ENCODE results near the gene VTI1A. TPM values are rescaled to one million over a fixed set of nuclear protein-coding genes. Genes with fewer than 3 reads are reported as not detected.

VTI1A gene
- total RNA-seq, 1 experiment from 2014 or later = 28.6 TPM

DNA sequence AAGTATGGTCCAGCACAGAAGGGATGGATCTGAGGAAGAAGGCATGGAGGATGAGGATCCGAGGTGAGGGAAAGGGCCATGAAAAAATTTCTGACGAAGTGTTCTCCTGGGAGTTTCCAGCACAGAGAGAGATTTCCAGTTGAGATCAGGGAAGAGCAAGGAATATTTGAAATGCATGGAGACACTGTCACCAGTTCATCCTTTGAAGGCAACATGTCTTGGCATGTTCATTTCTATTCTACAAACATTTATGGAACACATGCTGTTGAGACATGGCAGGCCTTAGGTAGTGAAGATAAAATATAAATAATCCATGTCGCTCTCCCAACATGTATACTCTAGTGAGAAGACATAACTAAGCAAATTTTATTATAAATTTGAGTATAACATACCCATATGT is 269.1 kb downstream of the VTI1A start:
- Mint-ChIP-seq H3K4me1 (ENCODE audit: low read depth, unreplicated experiment) (peaks cover 8% of the 10 kb centered on the region), H3K9me3 (ENCODE audit: low read depth, unreplicated experiment) (no peaks in the 10 kb centered on the region), H3K36me3 (ENCODE audit: insufficient read depth, unreplicated experiment) (no peaks in the 10 kb centered on the region), H3K4me3 (ENCODE audit: low read depth, unreplicated experiment) (no peak overlapping the region), H3K27ac (ENCODE audit: unreplicated experiment) (no peak overlapping the region), H3K27me3 (ENCODE audit: unreplicated experiment) (no peaks in the 10 kb centered on the region)
- DNase-seq = no peak
- intact Hi-C loops (cut with micrococcal nuclease; ENCODE audit: unreplicated experiment) = no loop called here
- TF ChIP-seq, protein P1, sequence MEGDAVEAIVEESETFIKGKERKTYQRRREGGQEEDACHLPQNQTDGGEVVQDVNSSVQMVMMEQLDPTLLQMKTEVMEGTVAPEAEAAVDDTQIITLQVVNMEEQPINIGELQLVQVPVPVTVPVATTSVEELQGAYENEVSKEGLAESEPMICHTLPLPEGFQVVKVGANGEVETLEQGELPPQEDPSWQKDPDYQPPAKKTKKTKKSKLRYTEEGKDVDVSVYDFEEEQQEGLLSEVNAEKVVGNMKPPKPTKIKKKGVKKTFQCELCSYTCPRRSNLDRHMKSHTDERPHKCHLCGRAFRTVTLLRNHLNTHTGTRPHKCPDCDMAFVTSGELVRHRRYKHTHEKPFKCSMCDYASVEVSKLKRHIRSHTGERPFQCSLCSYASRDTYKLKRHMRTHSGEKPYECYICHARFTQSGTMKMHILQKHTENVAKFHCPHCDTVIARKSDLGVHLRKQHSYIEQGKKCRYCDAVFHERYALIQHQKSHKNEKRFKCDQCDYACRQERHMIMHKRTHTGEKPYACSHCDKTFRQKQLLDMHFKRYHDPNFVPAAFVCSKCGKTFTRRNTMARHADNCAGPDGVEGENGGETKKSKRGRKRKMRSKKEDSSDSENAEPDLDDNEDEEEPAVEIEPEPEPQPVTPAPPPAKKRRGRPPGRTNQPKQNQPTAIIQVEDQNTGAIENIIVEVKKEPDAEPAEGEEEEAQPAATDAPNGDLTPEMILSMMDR (IDR thresholded peaks at IDR 0.05; ENCODE audit: unreplicated experiment) = no peak
- CTCF ChIA-PET = interaction anchor here (0.5 kb wide), 1 partner anchor 226 kb away, joined by 3 read pairs; no protein-coding TSS in a partner anchor
- BruUV-seq (replicated peaks) = no TSS peak

DNA sequence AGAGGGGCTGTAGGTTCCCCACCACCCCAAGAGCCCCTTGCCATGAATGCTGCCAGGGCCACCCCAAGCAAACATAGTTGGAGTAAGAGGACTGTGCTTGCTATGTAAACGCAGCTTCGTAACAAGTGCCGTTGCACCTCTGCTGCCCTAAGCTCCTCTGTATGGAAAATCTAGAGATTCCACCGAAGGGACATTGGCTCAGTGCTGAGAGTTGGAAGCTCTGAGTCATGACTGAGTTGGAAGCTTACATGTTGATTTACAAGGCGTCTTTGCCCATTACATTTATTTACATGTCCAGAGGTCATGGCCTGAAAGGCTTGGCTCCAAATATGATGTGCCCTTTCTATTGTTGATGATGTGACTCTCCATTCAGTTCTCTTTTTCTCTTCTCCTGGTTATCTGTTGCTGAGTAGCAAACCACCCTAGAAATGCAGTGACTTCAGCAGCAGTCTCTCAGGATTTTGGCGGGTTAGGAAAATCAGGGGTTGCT is 270.0 kb downstream of the VTI1A start:
- Mint-ChIP-seq H3K9me3 (ENCODE audit: low read depth, unreplicated experiment) (no peaks in the 10 kb centered on the region), H3K4me1 (ENCODE audit: low read depth, unreplicated experiment) (peaks cover 8% of the 10 kb centered on the region), H3K36me3 (ENCODE audit: insufficient read depth, unreplicated experiment) (no peaks in the 10 kb centered on the region), H3K4me3 (ENCODE audit: low read depth, unreplicated experiment) (no peak overlapping the region), H3K27ac (ENCODE audit: unreplicated experiment) (peak overlapping the region; percentile 47), H3K27me3 (ENCODE audit: unreplicated experiment) (no peaks in the 10 kb centered on the region)
- TF ChIP-seq, protein P1 (IDR thresholded peaks at IDR 0.05; ENCODE audit: unreplicated experiment) = no peak
- CTCF ChIA-PET = no interaction called here
- intact Hi-C loops (cut with micrococcal nuclease; ENCODE audit: unreplicated experiment) = no loop called here
- DNase-seq = no peak
- BruUV-seq (replicated peaks) = no TSS peak

DNA sequence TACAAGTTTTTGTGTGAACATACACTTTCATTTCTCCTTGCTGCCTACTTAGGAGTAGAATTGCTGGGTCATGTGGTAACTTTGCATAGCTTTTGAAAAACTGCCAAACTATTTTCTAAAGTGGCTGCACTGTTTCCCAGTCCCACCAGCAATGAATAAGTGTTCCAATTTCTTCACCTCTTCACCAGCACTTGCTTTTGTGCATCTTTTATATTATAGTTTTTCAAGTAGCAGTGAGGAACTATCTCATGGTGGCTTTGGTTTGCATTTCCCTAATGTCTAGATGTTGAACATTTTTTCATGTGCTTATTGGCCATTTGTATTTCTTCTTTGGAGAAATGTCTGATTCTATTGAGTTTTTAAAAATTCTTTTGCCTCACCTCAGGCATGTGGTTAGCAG is 273.2 kb downstream of the VTI1A start:
- Mint-ChIP-seq H3K4me1 (ENCODE audit: low read depth, unreplicated experiment) (peaks cover 8% of the 10 kb centered on the region), H3K36me3 (ENCODE audit: insufficient read depth, unreplicated experiment) (no peaks in the 10 kb centered on the region), H3K27ac (ENCODE audit: unreplicated experiment) (no peak overlapping the region), H3K4me3 (ENCODE audit: low read depth, unreplicated experiment) (no peak overlapping the region), H3K9me3 (ENCODE audit: low read depth, unreplicated experiment) (no peaks in the 10 kb centered on the region), H3K27me3 (ENCODE audit: unreplicated experiment) (no peaks in the 10 kb centered on the region)
- no peak for DNase-seq
- intact Hi-C loops (cut with micrococcal nuclease; ENCODE audit: unreplicated experiment) = loop anchor here (10.0 kb wide), 1 partner anchor 405 kb away; no protein-coding TSS in a partner anchor
- TF ChIP-seq, protein P1 (IDR thresholded peaks at IDR 0.05; ENCODE audit: unreplicated experiment) = no peak
- CTCF ChIA-PET = no interaction called here
- no TSS peak for BruUV-seq (replicated peaks)

DNA sequence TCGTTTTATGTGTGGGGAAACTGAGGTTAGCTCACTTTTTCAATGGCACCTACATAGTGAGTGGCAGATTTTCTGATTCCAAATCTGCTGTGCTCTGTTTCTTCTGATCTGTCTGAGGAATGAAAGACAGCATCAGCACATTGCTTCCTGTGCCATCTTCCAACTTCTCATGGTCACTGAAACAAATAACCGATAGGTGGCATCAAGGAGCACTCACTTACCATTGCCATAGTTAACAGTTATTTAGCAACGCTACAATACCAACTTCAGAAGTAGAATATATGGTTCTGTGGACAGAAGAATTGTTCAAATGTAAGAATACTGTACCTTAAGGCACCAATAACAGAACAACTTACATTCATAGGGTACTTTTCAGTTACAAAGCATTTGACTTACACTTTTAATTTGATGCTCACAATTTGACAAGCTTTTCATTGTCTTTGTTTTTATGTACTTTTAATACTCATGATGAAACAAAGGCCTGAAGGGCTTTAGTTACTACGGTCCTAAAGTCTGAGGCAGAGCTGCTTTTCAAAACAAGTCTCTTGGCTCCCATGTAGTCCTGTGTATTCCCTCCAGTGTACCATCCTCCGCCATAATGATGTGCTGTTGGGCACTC is 274.2 kb downstream of the VTI1A start:
- CTCF ChIA-PET = interaction anchor here (0.6 kb wide), 1 partner anchor 664 kb away, joined by 3 read pairs; no protein-coding TSS in a partner anchor
- BruUV-seq (replicated peaks) = no TSS peak
- no peaks in the 10 kb centered on the region for H3K36me3 Mint-ChIP-seq (ENCODE audit: insufficient read depth, unreplicated experiment)
- H3K4me1 Mint-ChIP-seq (ENCODE audit: low read depth, unreplicated experiment) = peaks cover under 1% of the 10 kb centered on the region
- H3K4me3 Mint-ChIP-seq (ENCODE audit: low read depth, unreplicated experiment) = no peak overlapping the region
- H3K27me3 Mint-ChIP-seq (ENCODE audit: unreplicated experiment) = no peaks in the 10 kb centered on the region
- intact Hi-C loops (cut with micrococcal nuclease; ENCODE audit: unreplicated experiment) = loop anchor here (10.0 kb wide), 1 partner anchor 404 kb away; no protein-coding TSS in a partner anchor
- H3K27ac Mint-ChIP-seq (ENCODE audit: unreplicated experiment) = no peak overlapping the region
- peak; percentile 19 for DNase-seq
- H3K9me3 Mint-ChIP-seq (ENCODE audit: low read depth, unreplicated experiment) = no peaks in the 10 kb centered on the region
- TF ChIP-seq, protein P1 (IDR thresholded peaks at IDR 0.05; ENCODE audit: unreplicated experiment) = peak; percentile 44

Data from Calu3 (cell line).